Ammon's horn (tissue), 1 donor: ENCODE results near the gene GRHL1.
A peak's percentile ranks its signal among the peaks of the same experiment; 100 is the strongest.

Experiments
- DNase-seq: peaks from one replicate; pipeline ENCODE4 v3.0.0-alpha.2; 2016; ENCODE audit warnings: low spot score

Gene GRHL1

DNA sequence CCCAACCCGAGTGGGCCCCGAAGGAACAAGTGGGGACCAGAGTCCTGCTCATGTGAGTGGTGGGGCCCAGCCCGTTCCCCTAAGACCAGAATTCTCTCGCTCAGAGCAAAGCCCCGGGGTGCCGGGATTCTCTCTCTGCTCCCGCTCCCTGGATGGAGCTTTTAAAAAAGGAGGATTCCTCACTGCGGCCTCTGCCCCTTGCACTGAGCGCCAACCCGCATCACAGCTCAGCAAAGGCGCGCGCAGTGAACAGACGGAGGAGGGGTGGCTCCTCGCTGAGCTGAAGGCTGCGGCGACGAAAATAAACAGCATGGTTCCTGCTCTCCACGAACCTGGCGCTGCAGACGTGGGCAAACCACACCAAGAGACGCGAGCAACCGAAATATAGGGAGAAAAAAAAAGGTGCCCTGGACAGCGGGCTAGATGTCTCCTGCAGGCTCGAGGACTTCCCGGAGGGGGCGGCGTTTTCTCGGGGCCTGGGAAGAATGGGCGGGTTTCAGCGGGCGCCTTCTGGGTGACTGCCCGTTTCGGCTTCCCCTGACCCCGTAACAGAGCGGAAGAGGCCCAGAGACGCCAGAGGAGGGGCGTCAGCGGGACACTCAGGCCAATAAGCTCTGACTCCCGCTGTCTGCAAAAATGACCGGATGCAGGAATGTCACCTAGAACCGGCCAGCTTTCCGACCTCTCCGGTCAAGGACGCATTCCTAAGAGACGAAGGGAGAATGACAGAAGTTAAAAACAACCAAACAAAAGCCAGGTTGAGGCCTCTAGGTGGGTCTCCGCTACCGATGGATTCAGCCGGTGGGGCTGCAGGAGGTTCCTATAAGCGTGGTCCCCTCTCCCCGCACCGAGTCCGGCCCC, 91.0 kb downstream of the GRHL1 start:
- DNase-seq: peak; percentile 56

GRCh38 chr2:10043256-10043905, 91.9 kb downstream of the GRHL1 start, which contains the start of gene KLF11:
Gene KLF11, plus strand, starts transcription at chr2:10043550. Its CDS starts 167 bp downstream, at chr2:10043717.
- peak; percentile 79 for DNase-seq

- peak; percentile 86 for DNase-seq
Observed at GRCh38 chr2:10043906-10044601, 92.6 kb downstream of the GRHL1 start.

DNA sequence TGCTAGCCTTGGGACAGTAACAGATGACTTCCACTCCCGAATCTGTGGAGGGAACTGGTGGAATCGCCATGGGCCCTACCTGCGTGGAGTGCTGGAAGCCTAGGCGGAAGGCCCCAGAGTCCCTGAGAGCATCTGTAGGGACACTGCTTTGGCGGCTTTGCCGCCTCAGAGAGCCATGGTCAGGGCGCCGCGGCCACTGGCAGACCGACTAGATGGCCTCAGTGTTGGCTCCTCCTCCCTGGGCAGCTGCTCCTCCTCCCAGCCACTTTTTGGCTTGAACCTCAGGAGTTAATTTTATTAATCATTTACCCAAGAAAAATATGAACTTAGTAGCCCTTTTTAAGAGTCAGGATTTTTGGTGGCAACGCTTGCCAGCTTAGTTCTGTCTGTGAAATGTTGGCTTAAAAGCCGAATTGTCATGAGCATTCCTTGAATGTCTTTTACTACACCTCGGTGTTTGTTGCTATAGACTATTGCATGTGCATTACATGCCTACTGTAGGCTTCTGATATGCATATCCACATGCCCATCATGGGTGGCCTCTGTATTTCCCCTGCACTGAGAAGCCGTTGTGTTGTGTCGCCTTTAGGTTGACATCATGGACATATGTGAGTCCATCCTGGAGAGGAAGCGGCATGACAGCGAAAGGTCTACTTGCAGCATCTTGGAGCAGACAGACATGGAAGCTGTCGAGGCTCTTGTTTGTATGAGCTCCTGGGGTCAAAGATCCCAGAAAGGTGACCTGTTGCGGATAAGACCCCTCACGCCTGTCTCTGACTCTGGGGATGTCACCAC, 94.3 kb downstream of the GRHL1 start:
- no peak for DNase-seq

GRCh38 chr2:10046931-10047330, 95.4 kb downstream of the GRHL1 start:
- DNase-seq: no peak

DNA sequence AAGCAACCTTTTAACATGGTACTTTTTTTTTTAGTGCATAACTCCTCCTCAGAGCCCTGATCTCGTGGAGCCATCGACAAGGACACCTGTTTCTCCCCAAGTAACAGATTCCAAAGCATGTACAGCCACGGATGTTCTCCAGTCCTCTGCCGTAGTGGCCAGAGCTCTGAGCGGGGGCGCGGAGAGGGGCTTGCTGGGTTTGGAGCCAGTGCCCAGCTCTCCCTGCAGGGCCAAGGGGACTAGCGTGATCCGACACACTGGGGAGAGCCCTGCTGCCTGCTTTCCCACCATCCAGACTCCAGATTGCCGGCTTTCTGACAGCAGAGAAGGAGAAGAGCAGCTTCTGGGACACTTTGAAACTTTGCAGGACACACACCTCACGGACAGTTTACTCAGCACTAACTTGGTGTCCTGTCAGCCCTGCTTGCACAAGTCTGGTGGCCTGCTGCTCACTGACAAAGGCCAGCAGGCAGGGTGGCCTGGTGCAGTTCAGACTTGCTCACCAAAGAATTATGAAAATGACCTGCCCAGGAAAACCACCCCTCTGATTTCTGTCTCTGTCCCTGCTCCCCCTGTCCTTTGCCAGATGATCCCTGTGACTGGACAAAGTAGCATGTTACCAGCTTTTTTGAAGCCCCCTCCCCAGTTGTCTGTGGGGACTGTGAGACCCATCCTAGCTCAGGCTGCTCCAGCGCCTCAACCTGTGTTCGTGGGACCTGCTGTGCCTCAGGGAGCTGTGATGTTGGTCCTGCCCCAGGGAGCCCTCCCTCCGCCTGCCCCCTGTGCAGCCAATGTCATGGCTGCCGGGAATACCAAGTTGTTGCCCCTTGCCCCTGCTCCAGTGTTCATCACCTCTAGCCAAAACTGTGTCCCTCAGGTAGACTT, 96.4 kb downstream of the GRHL1 start:
- no peak for DNase-seq

DNA sequence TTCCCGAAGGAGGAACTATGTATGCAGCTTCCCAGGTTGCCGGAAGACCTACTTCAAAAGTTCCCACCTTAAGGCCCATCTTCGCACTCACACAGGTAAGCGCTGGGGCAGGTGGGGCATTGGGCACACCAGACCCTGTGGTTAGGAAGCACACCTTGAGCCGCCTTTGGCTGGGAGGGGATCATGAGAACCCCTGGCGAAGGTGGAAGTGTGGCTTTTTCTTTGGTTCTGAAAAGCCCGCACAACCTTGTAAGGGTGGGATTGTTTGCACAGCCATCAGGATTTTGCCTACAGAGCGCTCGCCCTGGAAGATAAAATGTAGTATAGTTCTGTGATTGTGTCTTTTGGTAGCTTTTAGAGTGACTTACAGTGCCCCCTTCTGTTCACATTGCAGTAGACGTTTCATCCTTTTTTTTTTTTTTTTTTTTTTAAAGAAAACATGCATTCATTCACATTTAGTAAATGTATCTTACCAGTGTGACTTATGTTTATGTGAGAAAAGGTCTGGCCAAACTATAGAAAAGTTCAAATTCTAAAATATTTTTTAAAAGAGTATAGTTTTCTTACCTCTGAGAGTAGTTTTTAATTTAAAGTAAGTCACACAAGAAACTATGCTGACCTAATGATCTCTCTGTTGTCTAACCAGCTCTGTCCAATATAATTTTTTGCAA, 97.1 kb downstream of the GRHL1 start:
- peak; percentile 77 for DNase-seq
